Measurements from ENCODE around the gene MAP2K7.

DNA sequence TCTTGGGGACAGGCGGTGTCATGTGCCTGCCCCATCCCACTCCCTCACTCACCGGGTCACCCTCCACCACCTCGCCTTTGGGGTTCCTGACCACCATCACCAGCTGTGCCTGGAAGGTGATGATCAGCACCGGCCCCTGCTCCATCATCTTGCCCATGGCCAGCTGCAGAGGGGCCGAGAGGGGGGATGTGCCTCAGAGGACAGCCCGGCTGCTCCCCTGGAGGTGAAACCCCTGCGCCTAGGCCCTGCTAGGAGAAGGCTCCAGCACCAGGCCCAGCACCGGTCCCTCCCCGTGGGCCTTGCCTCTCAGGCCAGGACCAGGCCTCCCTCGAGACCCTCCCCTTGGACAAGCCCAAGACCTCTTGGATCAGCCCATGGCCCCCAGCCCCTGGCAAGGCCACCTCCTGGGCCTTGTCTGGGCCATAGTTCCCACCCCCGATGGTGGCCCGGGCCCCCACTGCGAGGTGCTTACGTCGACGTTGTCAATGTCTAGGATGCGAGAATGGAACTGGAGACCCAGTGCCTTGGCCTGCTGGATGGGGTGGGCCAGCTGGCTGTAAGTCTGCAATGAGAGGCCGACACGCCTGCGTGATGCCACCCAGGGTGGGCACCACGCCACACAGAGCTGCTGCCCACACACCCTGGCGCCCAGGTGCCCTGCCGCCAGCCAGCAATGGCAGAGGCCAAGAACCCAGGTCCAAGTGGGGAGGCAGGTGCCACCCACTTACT lies 24.1 kb downstream of the MAP2K7 start:
- no peak for TF ChIP-seq CTCF (IDR thresholded peaks at IDR 0.05; ENCODE audit: borderline replicate concordance, extremely low read depth, low read length, poor library complexity, severe bottlenecking)
- TF ChIP-seq EZH2 (IDR thresholded peaks at IDR 0.05; ENCODE audit: borderline replicate concordance, low read depth, low read length, severe bottlenecking): no peak

All from DND-41 (cell line).